22Rv1 (cell line): Measurements from ENCODE around the gene APBA3.

Experiments used
- H3K27ac ChIP-seq: fragments of 450-650 bp; 2 replicates; pipeline ENCODE4 v1.5.1; 2017
- ZFX ChIP-seq: fragments of 450-650 bp; IDR thresholded peaks from 2 replicates; pipeline ENCODE4 v1.6.1; 2017; ENCODE audit warnings: antibody characterized with exemption, borderline replicate concordance
- TF ChIP-seq, protein P1 (sequence below): fragments of 450-650 bp; IDR thresholded peaks from 2 replicates; pipeline ENCODE4 v1.5.1; 2017; ENCODE audit warnings: mild to moderate bottlenecking

APBA3 gene, protein sequence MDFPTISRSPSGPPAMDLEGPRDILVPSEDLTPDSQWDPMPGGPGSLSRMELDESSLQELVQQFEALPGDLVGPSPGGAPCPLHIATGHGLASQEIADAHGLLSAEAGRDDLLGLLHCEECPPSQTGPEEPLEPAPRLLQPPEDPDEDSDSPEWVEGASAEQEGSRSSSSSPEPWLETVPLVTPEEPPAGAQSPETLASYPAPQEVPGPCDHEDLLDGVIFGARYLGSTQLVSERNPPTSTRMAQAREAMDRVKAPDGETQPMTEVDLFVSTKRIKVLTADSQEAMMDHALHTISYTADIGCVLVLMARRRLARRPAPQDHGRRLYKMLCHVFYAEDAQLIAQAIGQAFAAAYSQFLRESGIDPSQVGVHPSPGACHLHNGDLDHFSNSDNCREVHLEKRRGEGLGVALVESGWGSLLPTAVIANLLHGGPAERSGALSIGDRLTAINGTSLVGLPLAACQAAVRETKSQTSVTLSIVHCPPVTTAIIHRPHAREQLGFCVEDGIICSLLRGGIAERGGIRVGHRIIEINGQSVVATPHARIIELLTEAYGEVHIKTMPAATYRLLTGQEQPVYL

DNA sequence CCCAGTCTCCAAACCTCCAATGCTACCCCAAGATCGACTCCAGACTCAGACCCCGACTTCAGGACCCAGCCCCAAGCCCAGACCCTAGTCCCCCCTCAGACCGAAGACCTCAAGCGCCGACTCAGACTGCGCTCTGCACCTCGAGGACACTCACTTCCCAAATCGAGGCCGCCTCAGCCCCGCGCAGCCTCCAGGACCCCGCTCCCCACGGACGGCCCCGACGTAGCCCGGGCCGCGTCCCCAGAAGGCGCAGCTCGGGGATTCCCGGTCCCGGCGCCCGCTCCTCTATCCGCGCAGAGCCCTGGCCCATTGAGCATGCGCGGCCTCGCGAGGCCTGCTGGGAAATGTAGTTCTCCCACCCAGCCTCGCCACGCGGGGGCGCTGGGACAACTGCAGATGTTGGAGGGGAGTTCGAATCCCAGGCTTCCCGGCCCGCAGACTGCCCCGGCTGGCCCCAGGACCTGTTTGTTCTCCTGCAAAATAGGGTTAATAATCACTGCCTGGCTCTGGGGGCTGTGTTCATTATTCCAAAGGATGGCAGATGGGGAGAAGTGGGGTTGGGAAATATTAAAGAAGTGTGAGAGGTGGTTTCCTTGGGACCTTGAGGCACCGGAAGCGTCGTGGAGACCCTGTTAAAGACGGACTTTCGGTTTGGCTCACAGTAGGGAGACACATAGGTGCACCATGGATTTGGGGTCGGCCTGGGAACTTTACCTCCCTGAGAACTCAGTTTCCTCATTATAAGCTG, at the start of gene APBA3:
APBA3 (minus strand) TSS at position 311 of the 748 bp plus-strand sequence. CDS start 1,428 bp downstream, outside the sequence.
- TF ChIP-seq, protein P1, sequence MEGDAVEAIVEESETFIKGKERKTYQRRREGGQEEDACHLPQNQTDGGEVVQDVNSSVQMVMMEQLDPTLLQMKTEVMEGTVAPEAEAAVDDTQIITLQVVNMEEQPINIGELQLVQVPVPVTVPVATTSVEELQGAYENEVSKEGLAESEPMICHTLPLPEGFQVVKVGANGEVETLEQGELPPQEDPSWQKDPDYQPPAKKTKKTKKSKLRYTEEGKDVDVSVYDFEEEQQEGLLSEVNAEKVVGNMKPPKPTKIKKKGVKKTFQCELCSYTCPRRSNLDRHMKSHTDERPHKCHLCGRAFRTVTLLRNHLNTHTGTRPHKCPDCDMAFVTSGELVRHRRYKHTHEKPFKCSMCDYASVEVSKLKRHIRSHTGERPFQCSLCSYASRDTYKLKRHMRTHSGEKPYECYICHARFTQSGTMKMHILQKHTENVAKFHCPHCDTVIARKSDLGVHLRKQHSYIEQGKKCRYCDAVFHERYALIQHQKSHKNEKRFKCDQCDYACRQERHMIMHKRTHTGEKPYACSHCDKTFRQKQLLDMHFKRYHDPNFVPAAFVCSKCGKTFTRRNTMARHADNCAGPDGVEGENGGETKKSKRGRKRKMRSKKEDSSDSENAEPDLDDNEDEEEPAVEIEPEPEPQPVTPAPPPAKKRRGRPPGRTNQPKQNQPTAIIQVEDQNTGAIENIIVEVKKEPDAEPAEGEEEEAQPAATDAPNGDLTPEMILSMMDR, result peak; percentile 89
- no peak for TF ChIP-seq ZFX
- peak within 1 kb of the TSS; percentile 92 for H3K27ac ChIP-seq

DNA sequence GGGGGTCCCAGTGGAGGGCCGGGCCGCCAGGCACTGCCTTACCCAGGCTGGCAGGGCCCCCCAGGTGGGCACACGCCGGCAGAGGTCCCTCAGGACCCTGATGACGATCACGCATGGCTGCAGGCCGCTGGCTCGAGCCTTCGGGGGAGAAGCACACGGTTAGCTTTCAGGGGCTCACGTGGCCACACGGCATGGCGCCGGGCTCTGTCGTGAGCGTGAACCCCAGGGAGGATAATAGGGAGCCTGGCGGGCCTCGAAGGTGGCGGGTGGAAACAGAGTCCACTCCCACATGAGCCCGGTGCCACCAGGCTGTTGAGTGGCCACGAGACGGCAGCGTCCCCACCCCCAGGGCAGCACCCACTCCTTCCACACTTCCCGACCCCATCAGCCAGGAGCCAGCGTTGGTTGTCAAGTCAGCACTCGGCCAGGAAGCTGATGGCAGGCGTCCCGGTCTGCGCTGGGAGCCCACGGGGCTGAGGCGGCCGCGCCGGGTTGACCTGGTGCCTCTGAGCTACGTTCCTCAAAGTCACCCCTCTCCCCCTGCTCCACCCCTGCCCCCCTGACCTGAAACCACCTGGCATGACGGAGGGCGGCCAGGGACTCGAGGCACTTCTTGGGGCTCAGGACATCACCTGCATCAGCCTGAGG, 49.3 kb upstream of the APBA3 start:
- no peak for TF ChIP-seq ZFX
- TF ChIP-seq, protein P1, result no peak
- H3K27ac ChIP-seq, result no peak overlapping the region

DNA sequence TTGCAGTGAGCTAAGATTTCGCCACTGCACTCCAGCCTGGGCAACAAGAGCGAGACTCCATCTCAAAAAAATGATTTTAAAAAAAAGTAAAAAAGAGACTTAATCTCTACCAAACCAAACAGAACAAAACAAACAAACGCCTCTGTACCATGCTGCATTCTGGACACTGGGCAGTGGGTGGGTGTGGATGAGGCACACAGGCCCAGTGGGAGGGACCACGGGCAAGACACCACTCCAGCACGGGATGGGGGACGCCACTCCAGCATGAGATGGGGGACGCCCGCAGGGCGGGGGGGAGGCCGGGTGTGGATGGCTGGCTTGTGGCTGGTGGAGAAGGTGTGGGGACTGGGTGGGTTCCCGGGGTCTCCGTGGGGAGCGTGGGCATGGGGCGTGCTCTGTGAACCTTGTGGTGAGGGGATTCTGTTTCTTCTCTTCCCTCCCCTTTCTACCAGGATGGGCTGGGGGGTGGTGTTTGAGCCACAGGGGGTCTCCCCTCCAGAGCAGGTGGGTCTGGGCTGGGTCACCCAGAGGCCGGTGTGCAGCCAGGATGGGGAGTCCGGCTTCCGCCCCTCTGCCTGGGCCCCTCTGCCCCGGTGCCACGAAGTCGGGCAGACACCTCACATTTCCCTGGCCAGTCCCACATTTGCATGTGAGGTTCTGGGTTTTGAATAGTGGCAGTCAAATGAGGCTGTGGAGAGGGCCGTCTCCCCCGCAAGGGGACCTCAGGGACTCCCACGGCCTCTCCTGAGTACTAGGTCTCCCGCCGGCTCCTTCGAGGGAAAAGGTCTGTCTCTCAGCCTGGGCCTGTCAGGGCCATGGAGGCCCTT, 48.6 kb upstream of the APBA3 start:
- TF ChIP-seq ZFX, result no peak
- TF ChIP-seq, protein P1, result no peak
- no peak overlapping the region for H3K27ac ChIP-seq

DNA sequence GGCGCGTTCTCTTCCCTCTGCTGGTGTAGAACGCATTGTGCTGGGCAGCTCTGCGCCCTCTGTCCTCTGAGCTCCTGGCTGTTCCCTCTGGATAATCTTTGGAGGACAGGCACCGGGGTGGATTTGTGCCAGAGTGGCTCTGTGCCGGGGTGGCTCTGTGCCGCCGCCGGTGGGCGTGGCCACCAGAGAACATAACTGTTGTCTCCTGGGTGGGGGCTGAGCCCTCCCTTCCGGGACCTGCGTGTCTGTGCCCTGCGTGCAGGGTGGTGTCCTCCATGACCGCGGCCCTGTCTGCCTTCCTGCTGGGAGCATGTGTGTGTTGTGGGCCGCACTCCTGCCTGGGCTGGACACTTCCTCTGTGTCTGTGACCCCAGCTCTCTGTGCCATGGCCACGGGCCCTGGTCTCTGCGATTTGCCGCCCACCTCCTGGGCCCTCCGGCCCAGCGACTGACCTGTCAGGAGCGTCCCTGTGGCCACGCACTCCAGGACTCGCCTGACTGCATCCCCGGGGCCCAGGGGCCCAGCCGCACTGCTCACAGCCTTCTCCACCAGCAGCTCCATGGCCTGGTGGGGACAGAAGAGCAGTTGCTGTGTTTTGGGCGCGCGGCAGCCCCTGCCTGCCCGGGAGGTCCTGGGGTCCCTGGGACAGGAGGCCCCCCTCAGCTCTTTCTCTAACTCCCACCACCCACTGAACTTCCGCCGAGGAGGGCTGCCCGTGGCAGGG, 47.1 kb upstream of the APBA3 start:
- no peak for TF ChIP-seq ZFX
- TF ChIP-seq, protein P1, result no peak
- peak overlapping the region; percentile 17; the same call in 1 of the 2 replicates for H3K27ac ChIP-seq

DNA sequence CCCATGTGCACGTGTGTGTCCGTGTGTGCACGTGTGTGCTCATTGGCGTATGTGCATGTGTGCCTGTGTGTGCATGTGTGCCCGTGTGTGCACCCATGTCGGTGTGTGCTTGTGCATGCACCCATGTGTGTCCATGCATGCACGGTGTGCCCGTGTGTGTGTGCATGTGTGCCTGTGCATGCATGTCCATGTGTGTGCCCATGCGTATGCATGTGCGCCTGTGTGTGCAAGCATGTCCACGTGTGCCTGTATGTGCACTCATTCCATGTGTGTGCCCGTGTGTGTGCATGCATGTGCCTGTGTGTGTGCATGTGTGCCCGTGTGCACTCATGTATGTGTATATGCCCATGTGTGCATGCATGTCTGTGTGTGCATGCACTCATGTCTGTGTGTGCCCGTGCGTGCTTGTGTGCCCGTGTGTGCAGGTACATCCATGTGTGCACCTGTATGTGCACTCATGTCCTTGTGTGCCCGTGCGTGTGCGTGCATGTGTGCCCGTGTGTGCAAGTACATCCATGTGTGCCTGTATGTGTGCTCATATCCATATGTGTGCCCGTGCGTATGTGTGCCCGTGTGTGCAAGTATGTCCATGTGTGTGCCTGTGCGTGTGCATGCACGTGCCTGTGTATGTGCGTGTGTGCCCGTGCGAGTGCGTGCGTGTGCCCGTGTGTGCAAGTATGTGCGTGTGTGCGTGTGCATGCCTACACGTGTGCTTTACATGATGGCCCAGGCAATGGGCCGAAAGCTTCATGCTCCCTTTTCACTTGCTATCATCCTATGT, 46.3 kb upstream of the APBA3 start:
- TF ChIP-seq, protein P1, result no peak
- no peak for TF ChIP-seq ZFX

More for the DNA sequence above, 46.3 kb upstream of the APBA3 start:
- H3K27ac ChIP-seq, result peak overlapping the region; percentile 17; the same call in 1 of the 2 replicates
